Liver (tissue), 3 donors: Measurements from ENCODE around the gene PCDH7.

Experiments used
- EGR1 ChIP-seq, 2 donors: IDR thresholded peaks; 2 replicates each; pipeline ENCODE4 v1.6.1; 2016 to 2018; ENCODE audit warnings: antibody characterized with exemption in 2 of 2, low read depth in 2 of 2
- FOXA1 ChIP-seq: IDR thresholded peaks from 2 replicates; pipeline ENCODE4 v1.6.1; 2016; ENCODE audit warnings: antibody characterized with exemption
- GABPA ChIP-seq, 2 donors: IDR thresholded peaks in 1 of 2; conservative IDR thresholded peaks in 1 of 2; 2 replicates each; pipeline ENCODE4 v1.6.1; 2016; ENCODE audit warnings: antibody characterized with exemption in 2 of 2, mild to moderate bottlenecking in 1 of 2, moderate library complexity in 1 of 2
- JUND ChIP-seq, 2 donors: IDR thresholded peaks; 2 replicates each; pipeline ENCODE4 v1.6.1; 2016; ENCODE audit warnings: antibody characterized with exemption in 2 of 2
- RAD21 ChIP-seq, 2 donors: IDR thresholded peaks; 2 replicates each; pipeline ENCODE4 v1.6.1; 2016; ENCODE audit warnings: antibody characterized with exemption in 2 of 2, mild to moderate bottlenecking in 2 of 2
- RXRA ChIP-seq, 2 donors: IDR thresholded peaks; 2 replicates each; pipeline ENCODE4 v1.6.1; 2017 to 2018; ENCODE audit warnings: antibody characterized with exemption in 2 of 2, mild to moderate bottlenecking in 1 of 2
- SP1 ChIP-seq: IDR thresholded peaks from 2 replicates; pipeline ENCODE4 v1.6.1; 2018; ENCODE audit warnings: antibody characterized with exemption, mild to moderate bottlenecking
- TAF1 ChIP-seq: conservative IDR thresholded peaks from 2 replicates; pipeline ENCODE4 v1.6.1; 2016; ENCODE audit warnings: antibody characterized with exemption, mild to moderate bottlenecking
- YY1 ChIP-seq: IDR thresholded peaks from 2 replicates; pipeline ENCODE4 v1.6.1; 2016; ENCODE audit warnings: antibody characterized with exemption, mild to moderate bottlenecking
- TF ChIP-seq, protein P1 (sequence below): fragments of 150-350 bp; IDR thresholded peaks from 2 replicates; pipeline ENCODE4 v1.5.1; 2017; ENCODE audit warnings: improper control_type of control experiment, low read depth, low read length; ENCODE audit not compliant: missing input control
- TF ChIP-seq, protein P2 (sequence below): IDR thresholded peaks from 2 replicates; pipeline ENCODE4 v1.6.1; 2016; ENCODE audit warnings: antibody characterized with exemption
- TF ChIP-seq, protein P3 (sequence below): IDR thresholded peaks from 2 replicates; pipeline ENCODE4 v1.6.1; 2016; ENCODE audit warnings: antibody characterized with exemption, mild to moderate bottlenecking
- TF ChIP-seq, protein P4 (sequence below): IDR thresholded peaks from 2 replicates; pipeline ENCODE4 v1.6.1; 2016; ENCODE audit warnings: antibody characterized with exemption
- TF ChIP-seq, protein P5 (sequence below): IDR thresholded peaks from 2 replicates; pipeline ENCODE4 v1.6.1; 2016; ENCODE audit warnings: antibody characterized with exemption
- donor health status: healthy.
- donor health status: healthy.

DNA sequence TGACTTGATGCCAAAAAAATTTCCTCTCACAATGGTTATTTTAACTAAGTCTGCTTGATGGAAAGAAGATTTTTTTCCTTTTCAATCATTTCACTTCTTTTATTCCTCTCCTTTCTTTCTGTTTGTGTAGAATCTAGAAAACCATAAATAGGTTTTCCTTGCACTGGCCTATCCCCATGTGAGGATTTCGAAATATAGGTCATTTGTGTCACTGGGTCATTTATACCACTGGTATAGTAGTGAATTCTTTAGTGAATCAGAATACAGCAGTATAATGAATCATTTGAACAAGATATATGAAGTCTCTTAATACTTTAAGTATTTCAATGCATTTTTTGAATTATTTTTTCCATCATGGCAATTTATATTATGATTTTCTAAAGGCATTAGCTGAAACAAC is 26.6 kb downstream of the PCDH7 start:
- TF ChIP-seq, protein P1, sequence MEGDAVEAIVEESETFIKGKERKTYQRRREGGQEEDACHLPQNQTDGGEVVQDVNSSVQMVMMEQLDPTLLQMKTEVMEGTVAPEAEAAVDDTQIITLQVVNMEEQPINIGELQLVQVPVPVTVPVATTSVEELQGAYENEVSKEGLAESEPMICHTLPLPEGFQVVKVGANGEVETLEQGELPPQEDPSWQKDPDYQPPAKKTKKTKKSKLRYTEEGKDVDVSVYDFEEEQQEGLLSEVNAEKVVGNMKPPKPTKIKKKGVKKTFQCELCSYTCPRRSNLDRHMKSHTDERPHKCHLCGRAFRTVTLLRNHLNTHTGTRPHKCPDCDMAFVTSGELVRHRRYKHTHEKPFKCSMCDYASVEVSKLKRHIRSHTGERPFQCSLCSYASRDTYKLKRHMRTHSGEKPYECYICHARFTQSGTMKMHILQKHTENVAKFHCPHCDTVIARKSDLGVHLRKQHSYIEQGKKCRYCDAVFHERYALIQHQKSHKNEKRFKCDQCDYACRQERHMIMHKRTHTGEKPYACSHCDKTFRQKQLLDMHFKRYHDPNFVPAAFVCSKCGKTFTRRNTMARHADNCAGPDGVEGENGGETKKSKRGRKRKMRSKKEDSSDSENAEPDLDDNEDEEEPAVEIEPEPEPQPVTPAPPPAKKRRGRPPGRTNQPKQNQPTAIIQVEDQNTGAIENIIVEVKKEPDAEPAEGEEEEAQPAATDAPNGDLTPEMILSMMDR = no peak
- TF ChIP-seq YY1 = no peak
- TF ChIP-seq, protein P2, sequence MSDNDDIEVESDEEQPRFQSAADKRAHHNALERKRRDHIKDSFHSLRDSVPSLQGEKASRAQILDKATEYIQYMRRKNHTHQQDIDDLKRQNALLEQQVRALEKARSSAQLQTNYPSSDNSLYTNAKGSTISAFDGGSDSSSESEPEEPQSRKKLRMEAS = no peak
- no peak for TF ChIP-seq RAD21 (IDR thresholded peaks at IDR 0.05)
- TF ChIP-seq JUND (IDR thresholded peaks at IDR 0.05) = no peak
- no peak for TF ChIP-seq FOXA1
- TF ChIP-seq, protein P3, sequence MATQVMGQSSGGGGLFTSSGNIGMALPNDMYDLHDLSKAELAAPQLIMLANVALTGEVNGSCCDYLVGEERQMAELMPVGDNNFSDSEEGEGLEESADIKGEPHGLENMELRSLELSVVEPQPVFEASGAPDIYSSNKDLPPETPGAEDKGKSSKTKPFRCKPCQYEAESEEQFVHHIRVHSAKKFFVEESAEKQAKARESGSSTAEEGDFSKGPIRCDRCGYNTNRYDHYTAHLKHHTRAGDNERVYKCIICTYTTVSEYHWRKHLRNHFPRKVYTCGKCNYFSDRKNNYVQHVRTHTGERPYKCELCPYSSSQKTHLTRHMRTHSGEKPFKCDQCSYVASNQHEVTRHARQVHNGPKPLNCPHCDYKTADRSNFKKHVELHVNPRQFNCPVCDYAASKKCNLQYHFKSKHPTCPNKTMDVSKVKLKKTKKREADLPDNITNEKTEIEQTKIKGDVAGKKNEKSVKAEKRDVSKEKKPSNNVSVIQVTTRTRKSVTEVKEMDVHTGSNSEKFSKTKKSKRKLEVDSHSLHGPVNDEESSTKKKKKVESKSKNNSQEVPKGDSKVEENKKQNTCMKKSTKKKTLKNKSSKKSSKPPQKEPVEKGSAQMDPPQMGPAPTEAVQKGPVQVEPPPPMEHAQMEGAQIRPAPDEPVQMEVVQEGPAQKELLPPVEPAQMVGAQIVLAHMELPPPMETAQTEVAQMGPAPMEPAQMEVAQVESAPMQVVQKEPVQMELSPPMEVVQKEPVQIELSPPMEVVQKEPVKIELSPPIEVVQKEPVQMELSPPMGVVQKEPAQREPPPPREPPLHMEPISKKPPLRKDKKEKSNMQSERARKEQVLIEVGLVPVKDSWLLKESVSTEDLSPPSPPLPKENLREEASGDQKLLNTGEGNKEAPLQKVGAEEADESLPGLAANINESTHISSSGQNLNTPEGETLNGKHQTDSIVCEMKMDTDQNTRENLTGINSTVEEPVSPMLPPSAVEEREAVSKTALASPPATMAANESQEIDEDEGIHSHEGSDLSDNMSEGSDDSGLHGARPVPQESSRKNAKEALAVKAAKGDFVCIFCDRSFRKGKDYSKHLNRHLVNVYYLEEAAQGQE = no peak
- no peak for TF ChIP-seq TAF1
- TF ChIP-seq, protein P4, sequence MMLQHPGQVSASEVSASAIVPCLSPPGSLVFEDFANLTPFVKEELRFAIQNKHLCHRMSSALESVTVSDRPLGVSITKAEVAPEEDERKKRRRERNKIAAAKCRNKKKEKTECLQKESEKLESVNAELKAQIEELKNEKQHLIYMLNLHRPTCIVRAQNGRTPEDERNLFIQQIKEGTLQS = no peak
- no peak for TF ChIP-seq EGR1 (IDR thresholded peaks at IDR 0.05; ENCODE audit: low read depth in 2 of 2)
- no peak for TF ChIP-seq GABPA (IDR thresholded peaks at IDR 0.05 in 1 of 2, conservative IDR thresholded peaks at IDR 0.05 in 1 of 2)
- TF ChIP-seq RXRA (IDR thresholded peaks at IDR 0.05) = no peak
- TF ChIP-seq SP1 = no peak
- TF ChIP-seq, protein P5, sequence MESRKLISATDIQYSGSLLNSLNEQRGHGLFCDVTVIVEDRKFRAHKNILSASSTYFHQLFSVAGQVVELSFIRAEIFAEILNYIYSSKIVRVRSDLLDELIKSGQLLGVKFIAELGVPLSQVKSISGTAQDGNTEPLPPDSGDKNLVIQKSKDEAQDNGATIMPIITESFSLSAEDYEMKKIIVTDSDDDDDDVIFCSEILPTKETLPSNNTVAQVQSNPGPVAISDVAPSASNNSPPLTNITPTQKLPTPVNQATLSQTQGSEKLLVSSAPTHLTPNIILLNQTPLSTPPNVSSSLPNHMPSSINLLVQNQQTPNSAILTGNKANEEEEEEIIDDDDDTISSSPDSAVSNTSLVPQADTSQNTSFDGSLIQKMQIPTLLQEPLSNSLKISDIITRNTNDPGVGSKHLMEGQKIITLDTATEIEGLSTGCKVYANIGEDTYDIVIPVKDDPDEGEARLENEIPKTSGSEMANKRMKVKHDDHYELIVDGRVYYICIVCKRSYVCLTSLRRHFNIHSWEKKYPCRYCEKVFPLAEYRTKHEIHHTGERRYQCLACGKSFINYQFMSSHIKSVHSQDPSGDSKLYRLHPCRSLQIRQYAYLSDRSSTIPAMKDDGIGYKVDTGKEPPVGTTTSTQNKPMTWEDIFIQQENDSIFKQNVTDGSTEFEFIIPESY = no peak
